Activated CD4-positive, alpha-beta memory T cell treated with anti-CD3 and anti-CD28 coated beads, Interleukin-2, amount 10 ng/mL, durations not matched to agents 7 days and 5 days (primary cell): Measurements from ENCODE around the gene GOLGB1. TPM values are rescaled to one million over a fixed set of nuclear protein-coding genes. Genes with fewer than 3 reads are reported as not detected.
"Not testable (repeated sequence)": the region's sequence is repeated elsewhere in the genome, so short reads cannot be mapped to it uniquely, and the experiment has no call there.

Experiments
- CTCF ChIA-PET: fragments of 350-600 bp; sonication (Branson Sonifier 250); formaldehyde crosslinking; loops from one replicate; lab custom pipeline; 2021; ENCODE audit warnings: antibody characterized with exemption, inconsistent platforms; lab: Charles Lee
- POLR2A ChIA-PET: fragments of 350-600 bp; sonication (Branson Sonifier 250); formaldehyde crosslinking; loops from one replicate; lab custom pipeline; 2021; ENCODE audit warnings: antibody characterized with exemption; lab: Charles Lee
- DNase-seq: peaks from one replicate; pipeline ENCODE4 v3.0.0-alpha.2; 2020
- H3K27ac Mint-ChIP-seq: one replicate; pipeline ENCODE4 v1.8.0; 2021; ENCODE audit warnings: mild to moderate bottlenecking, mixed read lengths
- H3K27me3 Mint-ChIP-seq: one replicate; pipeline ENCODE4 v1.8.0; 2021; ENCODE audit warnings: mixed read lengths
- H3K36me3 Mint-ChIP-seq: one replicate; pipeline ENCODE4 v1.8.0; 2021; ENCODE audit warnings: low read depth, mixed read lengths
- H3K4me1 Mint-ChIP-seq: one replicate; pipeline ENCODE4 v1.8.0; 2021; ENCODE audit warnings: mixed read lengths
- H3K4me3 Mint-ChIP-seq: one replicate; pipeline ENCODE4 v1.8.0; 2021; ENCODE audit warnings: mild to moderate bottlenecking, mixed read lengths
- H3K9me3 Mint-ChIP-seq: one replicate; pipeline ENCODE4 v1.8.0; 2021; ENCODE audit warnings: mixed read lengths
- total RNA-seq, 2 experiments: library from RNA; stranded (reverse); gene quantifications; one replicate each; pipeline ENCODE4 v1.2.3, GENCODE V29; 2021

The GOLGB1 gene, protein sequence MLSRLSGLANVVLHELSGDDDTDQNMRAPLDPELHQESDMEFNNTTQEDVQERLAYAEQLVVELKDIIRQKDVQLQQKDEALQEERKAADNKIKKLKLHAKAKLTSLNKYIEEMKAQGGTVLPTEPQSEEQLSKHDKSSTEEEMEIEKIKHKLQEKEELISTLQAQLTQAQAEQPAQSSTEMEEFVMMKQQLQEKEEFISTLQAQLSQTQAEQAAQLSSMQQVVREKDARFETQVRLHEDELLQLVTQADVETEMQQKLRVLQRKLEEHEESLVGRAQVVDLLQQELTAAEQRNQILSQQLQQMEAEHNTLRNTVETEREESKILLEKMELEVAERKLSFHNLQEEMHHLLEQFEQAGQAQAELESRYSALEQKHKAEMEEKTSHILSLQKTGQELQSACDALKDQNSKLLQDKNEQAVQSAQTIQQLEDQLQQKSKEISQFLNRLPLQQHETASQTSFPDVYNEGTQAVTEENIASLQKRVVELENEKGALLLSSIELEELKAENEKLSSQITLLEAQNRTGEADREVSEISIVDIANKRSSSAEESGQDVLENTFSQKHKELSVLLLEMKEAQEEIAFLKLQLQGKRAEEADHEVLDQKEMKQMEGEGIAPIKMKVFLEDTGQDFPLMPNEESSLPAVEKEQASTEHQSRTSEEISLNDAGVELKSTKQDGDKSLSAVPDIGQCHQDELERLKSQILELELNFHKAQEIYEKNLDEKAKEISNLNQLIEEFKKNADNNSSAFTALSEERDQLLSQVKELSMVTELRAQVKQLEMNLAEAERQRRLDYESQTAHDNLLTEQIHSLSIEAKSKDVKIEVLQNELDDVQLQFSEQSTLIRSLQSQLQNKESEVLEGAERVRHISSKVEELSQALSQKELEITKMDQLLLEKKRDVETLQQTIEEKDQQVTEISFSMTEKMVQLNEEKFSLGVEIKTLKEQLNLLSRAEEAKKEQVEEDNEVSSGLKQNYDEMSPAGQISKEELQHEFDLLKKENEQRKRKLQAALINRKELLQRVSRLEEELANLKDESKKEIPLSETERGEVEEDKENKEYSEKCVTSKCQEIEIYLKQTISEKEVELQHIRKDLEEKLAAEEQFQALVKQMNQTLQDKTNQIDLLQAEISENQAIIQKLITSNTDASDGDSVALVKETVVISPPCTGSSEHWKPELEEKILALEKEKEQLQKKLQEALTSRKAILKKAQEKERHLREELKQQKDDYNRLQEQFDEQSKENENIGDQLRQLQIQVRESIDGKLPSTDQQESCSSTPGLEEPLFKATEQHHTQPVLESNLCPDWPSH (N-terminal part only)
- 10 to 100 TPM; 33.6 to 37.8 TPM for total RNA-seq

DNA sequence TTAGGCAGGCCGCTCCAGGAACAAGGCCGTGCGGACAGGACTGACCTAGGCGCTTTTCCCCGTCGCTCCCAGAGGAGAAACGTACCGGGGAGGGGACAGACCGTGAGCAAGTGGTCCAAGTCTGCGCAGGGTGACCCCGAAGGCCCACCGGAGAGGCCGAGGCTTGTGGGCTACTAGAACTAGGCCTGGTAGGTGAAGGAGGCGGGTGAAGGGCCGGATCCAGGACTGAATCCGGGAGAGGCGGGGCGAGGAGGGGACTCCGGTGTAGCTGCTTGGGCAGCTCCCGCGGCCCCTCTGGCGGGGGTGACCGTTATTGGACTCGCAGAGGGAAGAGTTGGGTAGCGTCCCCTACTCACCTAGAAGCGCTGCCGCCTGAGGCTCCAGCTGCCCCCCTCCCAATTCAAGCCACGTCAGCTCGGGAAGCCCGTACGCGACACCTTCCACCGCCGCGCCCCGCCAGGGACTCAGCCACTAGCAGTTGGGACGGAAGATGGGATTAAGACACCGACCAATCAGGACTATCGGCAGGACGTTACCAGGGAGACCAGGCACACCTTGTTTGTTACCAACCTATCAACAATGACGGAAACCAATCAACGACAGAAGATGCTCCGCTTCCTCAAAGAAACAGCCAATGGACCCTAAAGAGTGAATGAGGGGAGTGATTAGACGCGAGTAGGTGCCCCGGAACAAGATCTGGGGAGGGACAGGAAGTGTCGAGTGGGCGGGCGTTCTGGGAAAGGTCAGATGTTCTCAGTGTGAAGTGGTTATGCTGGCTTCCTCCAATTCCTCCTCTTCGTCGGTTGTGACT lies at the start of gene GOLGB1:
GOLGB1 (minus strand) TSS at position 466 of the 811 bp plus-strand sequence. CDS start 18,770 bp downstream, outside the sequence.
- peaks cover 11% of the 10 kb centered on the region for H3K27me3 Mint-ChIP-seq
- no peak within 1 kb of the TSS for H3K4me3 Mint-ChIP-seq
- CTCF ChIA-PET: interaction anchor here (0.6 to 1.2 kb wide), 4 partner anchors 22 to 509 kb away, joined by 3 to 4 read pairs (median 4); partner anchors contain the start of gene HCLS1
- H3K9me3 Mint-ChIP-seq: no peaks in the 10 kb centered on the region
- POLR2A ChIA-PET: interaction anchor here (0.6 to 4.7 kb wide), 15 partner anchors 9 to 935 kb away, joined by 3 to 45 read pairs (median 5); partner anchors contain the start of genes EAF2, HCLS1, IQCB1 and POLQ
- peak; percentile 96 for DNase-seq
- no peaks in the 10 kb centered on the region for H3K36me3 Mint-ChIP-seq
- H3K27ac Mint-ChIP-seq: no peak within 1 kb of the TSS
- peaks cover 5% of the 10 kb centered on the region for H3K4me1 Mint-ChIP-seq

DNA sequence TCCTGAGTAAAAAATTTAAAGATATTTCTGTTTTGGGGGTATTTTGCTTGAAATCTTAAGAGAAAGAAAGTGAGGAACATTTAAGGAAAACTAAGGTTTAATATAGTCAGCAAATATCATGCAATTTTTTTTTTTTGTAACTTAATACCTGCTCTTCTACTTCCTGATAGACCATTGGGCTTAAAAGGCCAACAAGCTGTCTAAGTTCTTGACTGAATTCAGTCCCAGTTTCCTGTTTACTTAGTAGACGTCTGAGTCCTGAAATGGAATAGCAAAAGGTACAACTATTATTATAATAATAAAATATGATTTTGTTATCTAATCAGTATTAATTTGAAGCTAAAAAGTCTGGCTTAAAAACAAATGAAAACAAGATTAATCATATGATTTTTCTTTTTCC lies 47.4 kb upstream of the GOLGB1 start:
- DNase-seq: no peak
- H3K27me3 Mint-ChIP-seq: no peaks in the 10 kb centered on the region
- peaks cover 44% of the 10 kb centered on the region for H3K36me3 Mint-ChIP-seq
- POLR2A ChIA-PET: interaction anchor here (0.7 to 0.9 kb wide), 2 partner anchors 97 to 718 kb away, joined by 3 read pairs; partner anchors contain the start of gene KPNA1
- H3K4me1 Mint-ChIP-seq: no peaks in the 10 kb centered on the region
- H3K27ac Mint-ChIP-seq: no peak overlapping the region
- H3K9me3 Mint-ChIP-seq: no peaks in the 10 kb centered on the region
- CTCF ChIA-PET: no interaction called here
- H3K4me3 Mint-ChIP-seq: no peak overlapping the region

DNA sequence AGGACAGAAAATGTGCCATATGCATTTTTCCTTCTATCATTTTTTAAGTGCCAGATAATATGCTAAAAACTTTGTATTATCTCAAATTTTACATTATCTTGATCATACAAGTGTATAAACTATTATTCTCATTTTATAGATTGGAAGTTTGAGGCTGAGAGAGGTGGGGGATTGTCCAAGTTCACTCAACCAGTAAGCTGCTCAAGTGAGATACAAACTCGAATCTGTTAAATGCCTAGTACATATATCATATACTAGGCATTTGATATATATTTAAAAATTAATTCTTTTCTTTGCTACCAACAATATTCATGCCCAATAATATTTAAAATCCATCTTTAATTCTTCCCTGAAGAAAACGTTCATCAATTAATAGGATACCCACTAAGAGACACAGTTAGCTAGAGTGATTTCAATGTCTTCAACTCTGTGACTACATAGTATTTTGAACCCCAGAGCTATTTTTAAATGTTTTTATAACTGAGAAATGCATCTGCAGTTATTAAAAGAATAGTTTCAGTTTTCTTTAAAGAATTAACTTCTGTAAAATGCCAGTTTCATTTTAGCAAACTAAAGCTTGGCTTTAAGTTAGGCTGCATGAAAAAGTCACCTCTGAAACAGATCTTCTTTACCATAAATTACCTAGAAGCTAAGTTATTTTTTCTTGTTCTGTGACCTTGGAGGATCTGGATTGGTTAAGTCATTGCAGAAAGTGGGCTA lies 44.9 kb upstream of the GOLGB1 start:
- Mint-ChIP-seq H3K27ac (no peak overlapping the region), H3K4me1 (no peaks in the 10 kb centered on the region), H3K27me3 (no peaks in the 10 kb centered on the region), H3K4me3 (no peak overlapping the region), H3K36me3 (peaks cover 44% of the 10 kb centered on the region), H3K9me3 (no peaks in the 10 kb centered on the region)
- DNase-seq: no peak
- CTCF ChIA-PET: interaction anchor here (0.8 kb wide), 1 partner anchor 34 kb away, joined by 3 read pairs; no protein-coding TSS in a partner anchor
- POLR2A ChIA-PET: interaction anchor here (1.2 kb wide), 2 partner anchors 40 to 134 kb away, joined by 3 read pairs; partner anchors contain the start of genes EAF2 and IQCB1

DNA sequence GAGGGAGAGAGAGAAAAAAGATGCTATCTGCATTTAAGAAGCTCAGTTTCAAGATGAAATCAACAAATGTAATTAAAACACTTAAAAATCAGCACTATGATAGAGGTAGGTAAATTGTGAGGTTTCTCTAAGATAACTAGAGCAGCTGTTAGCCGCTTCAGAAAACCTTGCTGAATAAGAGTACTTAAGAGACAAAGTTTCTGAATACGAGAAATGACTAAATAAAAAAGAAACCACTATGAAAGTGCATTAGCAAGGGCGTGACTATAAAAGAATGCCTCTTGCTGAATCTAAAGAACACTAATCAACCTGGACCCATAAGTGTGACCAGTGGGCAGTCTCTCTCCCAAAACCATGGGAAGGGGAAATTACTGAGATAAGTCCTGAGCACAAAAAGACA lies 43.5 kb upstream of the GOLGB1 start:
- Mint-ChIP-seq H3K4me3 (no peak overlapping the region), H3K36me3 (peaks cover 54% of the 10 kb centered on the region)
- POLR2A ChIA-PET: no interaction called here

DNA sequence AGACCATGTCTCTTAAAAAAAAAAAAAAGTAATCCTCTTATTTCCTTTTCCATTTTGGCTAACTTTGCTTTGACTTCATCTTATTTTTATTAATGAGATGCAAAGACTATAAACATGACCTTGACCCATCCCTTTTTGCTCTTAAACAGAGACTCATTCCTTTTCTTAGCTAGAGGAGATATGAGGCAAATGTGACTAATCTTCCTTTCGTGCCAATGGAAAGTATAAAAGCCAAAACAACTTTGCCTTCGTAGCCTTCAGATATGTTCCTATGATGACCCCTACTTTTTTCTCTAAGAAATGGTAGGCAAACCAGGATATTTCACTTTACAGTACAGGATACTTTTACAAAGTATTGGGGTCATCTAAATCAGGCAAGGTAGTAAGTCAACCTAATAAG lies 36.9 kb upstream of the GOLGB1 start:
- no peak for DNase-seq

More for the DNA sequence above, 43.5 kb upstream of the GOLGB1 start:
- Mint-ChIP-seq H3K9me3 (no peaks in the 10 kb centered on the region), H3K27ac (no peak overlapping the region), H3K4me1 (no peaks in the 10 kb centered on the region), H3K27me3 (no peaks in the 10 kb centered on the region)
- no peak for DNase-seq
- CTCF ChIA-PET: no interaction called here

DNA sequence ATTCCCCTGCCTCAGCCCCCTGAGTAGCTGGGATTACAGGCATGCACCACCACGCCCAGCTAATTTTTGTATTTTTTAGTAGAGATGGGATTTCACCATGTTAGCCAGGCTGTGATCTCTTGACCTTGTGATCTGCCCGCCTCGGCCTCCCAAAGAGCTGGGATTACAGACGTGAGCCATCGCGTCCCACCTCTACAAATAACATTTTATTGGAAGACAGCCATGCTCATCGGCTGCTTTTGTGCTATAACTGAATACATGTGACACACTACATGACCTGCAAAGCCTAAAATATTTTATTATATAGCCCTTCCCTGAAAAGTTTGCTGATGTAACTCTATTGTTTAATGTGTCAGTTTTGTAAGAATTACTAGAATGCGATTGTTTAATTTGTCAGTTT lies 33.2 kb upstream of the GOLGB1 start:
- H3K27me3 Mint-ChIP-seq, H3K4me3 Mint-ChIP-seq, DNase-seq, H3K9me3 Mint-ChIP-seq, POLR2A ChIA-PET, H3K4me1 Mint-ChIP-seq, CTCF ChIA-PET, H3K27ac Mint-ChIP-seq: not testable (repeated sequence)
- peaks cover 80% of the 10 kb centered on the region for H3K36me3 Mint-ChIP-seq

More for the DNA sequence above, 36.9 kb upstream of the GOLGB1 start:
- no peaks in the 10 kb centered on the region for H3K9me3 Mint-ChIP-seq
- H3K4me1 Mint-ChIP-seq: no peaks in the 10 kb centered on the region
- ChIA-PET POLR2A (no interaction called here), CTCF (no interaction called here)
- no peaks in the 10 kb centered on the region for H3K27me3 Mint-ChIP-seq
- H3K36me3 Mint-ChIP-seq: peaks cover 71% of the 10 kb centered on the region
- no peak overlapping the region for H3K27ac Mint-ChIP-seq
- H3K4me3 Mint-ChIP-seq: no peak overlapping the region

DNA sequence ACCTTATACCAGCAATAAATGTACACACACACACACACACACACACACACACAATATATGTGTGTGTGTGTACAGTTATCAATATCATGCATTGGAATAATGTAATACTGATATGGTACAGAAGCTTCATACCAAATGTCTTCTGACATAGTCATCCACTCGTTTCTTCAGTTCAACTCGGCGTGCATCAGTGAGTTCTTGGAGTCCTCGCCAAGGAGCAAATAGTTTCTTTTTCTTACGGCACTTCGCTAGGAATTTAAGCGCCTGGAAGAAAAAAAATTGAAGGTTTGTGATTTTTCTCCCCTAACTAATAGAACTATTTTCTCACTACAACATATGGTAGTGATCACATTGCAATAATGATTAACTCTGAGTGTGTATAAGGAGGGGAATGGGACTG lies 32.1 kb upstream of the GOLGB1 start:
- Mint-ChIP-seq H3K36me3 (peaks cover 77% of the 10 kb centered on the region), H3K4me1 (no peaks in the 10 kb centered on the region), H3K27me3 (no peaks in the 10 kb centered on the region), H3K4me3 (no peak overlapping the region), H3K27ac (no peak overlapping the region), H3K9me3 (no peaks in the 10 kb centered on the region)
- CTCF ChIA-PET: no interaction called here
- POLR2A ChIA-PET: no interaction called here
- DNase-seq: no peak

DNA sequence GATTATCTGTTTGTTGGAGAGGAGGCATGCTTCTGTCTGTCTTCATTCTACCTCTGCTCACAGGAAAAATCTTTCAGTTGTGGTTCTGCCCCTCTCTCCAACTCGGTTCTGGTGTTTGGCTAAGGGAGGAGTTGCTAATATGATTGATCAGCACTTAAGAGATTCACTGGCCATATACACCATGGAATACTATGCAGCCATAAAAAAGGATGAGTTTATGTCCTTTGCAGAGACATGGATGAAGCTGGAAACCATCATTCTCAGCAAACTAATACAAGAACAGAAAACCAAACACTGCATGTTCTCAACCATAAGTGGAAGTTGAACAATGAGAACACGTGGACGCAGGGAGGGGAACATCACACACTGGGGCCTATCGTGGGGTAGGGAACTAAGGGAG lies 25.6 kb upstream of the GOLGB1 start:
- H3K36me3 Mint-ChIP-seq: peaks cover 79% of the 10 kb centered on the region

DNA sequence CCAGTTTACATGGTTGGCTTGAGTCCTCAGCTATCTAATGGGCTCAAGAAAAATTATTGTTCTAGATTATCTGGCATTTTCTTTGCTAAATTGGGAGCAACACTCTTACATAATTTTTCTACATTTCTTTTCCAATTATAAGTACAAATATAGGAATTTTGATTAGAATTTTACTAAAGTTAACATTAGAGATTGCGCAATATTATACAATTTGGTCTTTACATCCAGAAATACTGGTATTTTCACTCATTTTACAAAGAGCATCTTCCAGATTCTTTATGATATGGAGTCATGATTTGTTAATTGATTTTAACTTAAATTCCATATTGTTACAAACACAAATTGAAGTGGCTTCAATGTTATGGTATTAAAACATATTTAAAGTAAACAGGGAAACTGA lies 19.7 kb upstream of the GOLGB1 start:
- CTCF ChIA-PET: no interaction called here
- POLR2A ChIA-PET: no interaction called here

More for the DNA sequence above, 25.6 kb upstream of the GOLGB1 start:
- H3K4me3 Mint-ChIP-seq, H3K27ac Mint-ChIP-seq, DNase-seq, POLR2A ChIA-PET, H3K4me1 Mint-ChIP-seq, H3K9me3 Mint-ChIP-seq, H3K27me3 Mint-ChIP-seq, CTCF ChIA-PET: not testable (repeated sequence)

DNA sequence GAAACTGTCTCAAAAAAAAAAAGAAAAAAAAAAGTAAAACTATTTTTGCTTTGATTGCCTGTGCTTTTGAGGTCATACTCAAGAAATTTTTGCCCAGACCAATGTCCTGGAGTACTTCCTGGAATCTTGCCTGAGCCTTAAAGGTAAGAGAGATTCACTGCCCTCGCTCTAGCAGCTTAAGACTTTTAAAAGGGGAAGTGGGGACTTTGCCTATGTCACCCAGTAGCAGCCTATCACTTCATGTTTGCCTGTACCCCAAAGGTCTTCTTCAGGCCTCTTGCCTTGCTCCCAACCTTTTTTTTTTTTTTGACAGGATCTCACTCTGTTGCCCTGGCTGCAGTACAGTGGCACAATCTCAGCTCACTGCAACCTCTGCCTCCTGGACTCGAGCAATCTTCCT lies 18.9 kb upstream of the GOLGB1 start:
- no peak for DNase-seq
- no peaks in the 10 kb centered on the region for H3K4me1 Mint-ChIP-seq
- no peak overlapping the region for H3K4me3 Mint-ChIP-seq
- H3K27ac Mint-ChIP-seq: no peak overlapping the region
- ChIA-PET CTCF (no interaction called here), POLR2A (no interaction called here)
- H3K9me3 Mint-ChIP-seq: no peaks in the 10 kb centered on the region
- H3K27me3 Mint-ChIP-seq: no peaks in the 10 kb centered on the region
- H3K36me3 Mint-ChIP-seq: peaks cover 40% of the 10 kb centered on the region

More for the DNA sequence above, 19.7 kb upstream of the GOLGB1 start:
- Mint-ChIP-seq H3K4me3 (no peak overlapping the region), H3K27me3 (no peaks in the 10 kb centered on the region), H3K9me3 (no peaks in the 10 kb centered on the region), H3K36me3 (peaks cover 48% of the 10 kb centered on the region), H3K4me1 (no peaks in the 10 kb centered on the region), H3K27ac (no peak overlapping the region)
- no peak for DNase-seq

DNA sequence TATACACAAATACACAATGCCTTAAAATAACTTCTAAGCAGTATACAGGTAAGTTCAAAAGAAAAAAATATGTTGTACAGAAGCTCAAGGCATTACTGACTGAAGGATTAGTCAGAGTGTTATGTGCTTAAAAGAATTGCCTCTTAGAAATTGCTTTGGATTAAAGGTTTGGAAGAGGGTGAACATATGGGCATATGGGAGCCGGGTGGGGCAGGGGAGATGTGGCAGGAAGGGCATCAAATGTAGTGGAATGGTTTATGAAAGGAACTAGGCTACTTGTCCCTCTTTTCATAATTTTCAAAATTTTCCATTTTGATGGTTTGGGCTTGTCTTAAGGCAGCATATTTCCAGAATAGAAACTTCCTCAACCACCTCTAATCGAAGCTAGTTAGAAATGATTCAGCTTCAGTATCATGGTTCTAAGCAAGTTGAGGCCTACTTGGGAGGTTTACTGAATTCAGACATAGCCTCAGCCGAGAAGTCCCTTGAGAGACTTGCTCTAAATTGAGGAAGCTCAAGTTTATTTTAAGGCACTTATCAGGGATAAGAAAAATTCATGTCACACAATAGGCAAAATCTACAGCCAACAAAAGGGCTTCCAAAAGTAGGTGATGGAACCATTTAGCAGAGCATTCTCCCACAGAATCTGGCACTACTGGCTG lies 10.1 kb upstream of the GOLGB1 start:
- DNase-seq: no peak
- Mint-ChIP-seq H3K4me3 (no peak overlapping the region), H3K27ac (no peak overlapping the region), H3K9me3 (no peaks in the 10 kb centered on the region), H3K36me3 (no peaks in the 10 kb centered on the region), H3K4me1 (no peaks in the 10 kb centered on the region), H3K27me3 (peaks cover 6% of the 10 kb centered on the region)
- POLR2A ChIA-PET: interaction anchor here (1.3 to 1.4 kb wide), 2 partner anchors 9 to 11 kb away, joined by 4 to 7 read pairs; partner anchors contain the start of gene GOLGB1
- CTCF ChIA-PET: no interaction called here
